Measurements from ENCODE around the gene BLMH.

DNA sequence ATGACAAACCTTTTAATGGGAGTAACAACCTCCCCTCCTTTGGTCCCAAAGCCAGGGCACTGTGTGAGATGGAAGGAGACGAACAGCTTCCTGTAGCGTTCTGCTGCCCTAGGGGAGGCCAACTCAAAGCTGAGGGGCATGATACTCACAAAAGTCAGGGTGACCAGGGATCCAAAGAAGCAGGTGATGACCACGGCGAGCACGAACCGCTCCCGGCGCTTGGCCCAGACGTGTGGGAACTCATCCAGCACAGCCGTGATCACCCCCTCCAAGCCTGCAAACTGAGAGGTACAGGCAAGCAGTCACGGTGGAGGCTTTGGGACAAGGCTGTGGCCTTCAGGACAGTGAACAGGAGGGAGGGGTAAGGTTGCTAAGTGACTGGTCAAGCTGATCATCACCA is 81.4 kb downstream of the BLMH start:
- TF ChIP-seq, protein P1, sequence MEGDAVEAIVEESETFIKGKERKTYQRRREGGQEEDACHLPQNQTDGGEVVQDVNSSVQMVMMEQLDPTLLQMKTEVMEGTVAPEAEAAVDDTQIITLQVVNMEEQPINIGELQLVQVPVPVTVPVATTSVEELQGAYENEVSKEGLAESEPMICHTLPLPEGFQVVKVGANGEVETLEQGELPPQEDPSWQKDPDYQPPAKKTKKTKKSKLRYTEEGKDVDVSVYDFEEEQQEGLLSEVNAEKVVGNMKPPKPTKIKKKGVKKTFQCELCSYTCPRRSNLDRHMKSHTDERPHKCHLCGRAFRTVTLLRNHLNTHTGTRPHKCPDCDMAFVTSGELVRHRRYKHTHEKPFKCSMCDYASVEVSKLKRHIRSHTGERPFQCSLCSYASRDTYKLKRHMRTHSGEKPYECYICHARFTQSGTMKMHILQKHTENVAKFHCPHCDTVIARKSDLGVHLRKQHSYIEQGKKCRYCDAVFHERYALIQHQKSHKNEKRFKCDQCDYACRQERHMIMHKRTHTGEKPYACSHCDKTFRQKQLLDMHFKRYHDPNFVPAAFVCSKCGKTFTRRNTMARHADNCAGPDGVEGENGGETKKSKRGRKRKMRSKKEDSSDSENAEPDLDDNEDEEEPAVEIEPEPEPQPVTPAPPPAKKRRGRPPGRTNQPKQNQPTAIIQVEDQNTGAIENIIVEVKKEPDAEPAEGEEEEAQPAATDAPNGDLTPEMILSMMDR (IDR thresholded peaks at IDR 0.05): no peak
- TF ChIP-seq POLR2A (IDR thresholded peaks at IDR 0.05; ENCODE audit: low read depth) (no peak), EP300 (IDR thresholded peaks at IDR 0.05) (no peak), POLR2AphosphoS5 (IDR thresholded peaks at IDR 0.05) (no peak)

Data from esophagus muscularis mucosa (tissue), 4 donors.